ENCODE results near the gene DUSP10. TPM values are rescaled to one million over a fixed set of nuclear protein-coding genes. Genes with fewer than 3 reads are reported as not detected.

DUSP10 gene
- total RNA-seq, 2 experiments from 2014 or later, result 32.7 to 33.0 TPM

- H3K36me3 Mint-ChIP-seq, result peaks cover 69% of the 10 kb centered on the region
- peaks cover 53% of the 10 kb centered on the region for H3K4me1 Mint-ChIP-seq
- H3K4me3 Mint-ChIP-seq, result no peak overlapping the region
- no peaks in the 10 kb centered on the region for H3K27me3 Mint-ChIP-seq
- peak overlapping the region; percentile 9 for H3K27ac Mint-ChIP-seq
- peaks cover 5% of the 10 kb centered on the region for H3K9me3 Mint-ChIP-seq
- DNase-seq, result no peak
Measured at GRCh38 chr1:221716713-221717484, 25.0 kb downstream of the DUSP10 start.

GRCh38 chr1:221715321-221716169, 26.3 kb downstream of the DUSP10 start:
- Mint-ChIP-seq H3K9me3 (peaks cover 5% of the 10 kb centered on the region), H3K36me3 (peaks cover 69% of the 10 kb centered on the region), H3K27me3 (no peaks in the 10 kb centered on the region), H3K27ac (no peak overlapping the region), H3K4me3 (no peak overlapping the region), H3K4me1 (peaks cover 62% of the 10 kb centered on the region)
- DNase-seq, result no peak

GRCh38 chr1:221714227-221715152, 27.4 kb downstream of the DUSP10 start:
- no peak for DNase-seq
- Mint-ChIP-seq H3K27me3 (no peaks in the 10 kb centered on the region), H3K36me3 (peaks cover 64% of the 10 kb centered on the region), H3K4me1 (peaks cover 63% of the 10 kb centered on the region), H3K27ac (peak overlapping the region; percentile 54), H3K9me3 (peaks cover 5% of the 10 kb centered on the region), H3K4me3 (no peak overlapping the region)

GRCh38 chr1:221712776-221713431, 29.0 kb downstream of the DUSP10 start:
- H3K4me1 Mint-ChIP-seq, result peaks cover 75% of the 10 kb centered on the region
- H3K27ac Mint-ChIP-seq, result peak overlapping the region; percentile 92
- peak overlapping the region; percentile 65 for H3K4me3 Mint-ChIP-seq

GRCh38 chr1:221712198-221712684, 29.6 kb downstream of the DUSP10 start:
- H3K4me1 Mint-ChIP-seq, result peaks cover 77% of the 10 kb centered on the region
- H3K27me3 Mint-ChIP-seq, result no peaks in the 10 kb centered on the region
- peak overlapping the region; percentile 65 for H3K4me3 Mint-ChIP-seq
- peaks cover 56% of the 10 kb centered on the region for H3K36me3 Mint-ChIP-seq
- H3K9me3 Mint-ChIP-seq, result peaks cover 5% of the 10 kb centered on the region
- DNase-seq, result peak; percentile 18
- peak overlapping the region; percentile 92 for H3K27ac Mint-ChIP-seq

More at GRCh38 chr1:221712776-221713431, 29.0 kb downstream of the DUSP10 start:
- peaks cover 5% of the 10 kb centered on the region for H3K9me3 Mint-ChIP-seq
- H3K27me3 Mint-ChIP-seq, result no peaks in the 10 kb centered on the region
- DNase-seq, result peak; percentile 71
- peaks cover 57% of the 10 kb centered on the region for H3K36me3 Mint-ChIP-seq

GRCh38 chr1:221711656-221712055, 30.2 kb downstream of the DUSP10 start:
- H3K4me1 Mint-ChIP-seq, result peaks cover 78% of the 10 kb centered on the region
- H3K27me3 Mint-ChIP-seq, result no peaks in the 10 kb centered on the region
- H3K9me3 Mint-ChIP-seq, result peaks cover 5% of the 10 kb centered on the region
- no peak overlapping the region for H3K4me3 Mint-ChIP-seq
- H3K36me3 Mint-ChIP-seq, result peaks cover 51% of the 10 kb centered on the region
- peak overlapping the region; percentile 58 for H3K27ac Mint-ChIP-seq
- no peak for DNase-seq

- DNase-seq, result no peak
- Mint-ChIP-seq H3K4me1 (peaks cover 76% of the 10 kb centered on the region), H3K27me3 (no peaks in the 10 kb centered on the region), H3K27ac (no peak overlapping the region), H3K9me3 (peaks cover 5% of the 10 kb centered on the region), H3K4me3 (no peak overlapping the region), H3K36me3 (peaks cover 48% of the 10 kb centered on the region)
Measured at GRCh38 chr1:221711063-221711577, 30.8 kb downstream of the DUSP10 start.

GRCh38 chr1:221709854-221710253, 32.0 kb downstream of the DUSP10 start:
- peaks cover 4% of the 10 kb centered on the region for H3K9me3 Mint-ChIP-seq
- no peak for DNase-seq
- no peaks in the 10 kb centered on the region for H3K27me3 Mint-ChIP-seq
- no peak overlapping the region for H3K4me3 Mint-ChIP-seq
- no peak overlapping the region for H3K27ac Mint-ChIP-seq
- H3K36me3 Mint-ChIP-seq, result peaks cover 48% of the 10 kb centered on the region
- peaks cover 66% of the 10 kb centered on the region for H3K4me1 Mint-ChIP-seq

- H3K9me3 Mint-ChIP-seq, result no peaks in the 10 kb centered on the region
- peak overlapping the region; percentile 90 for H3K27ac Mint-ChIP-seq
- no peak overlapping the region for H3K4me3 Mint-ChIP-seq
- no peaks in the 10 kb centered on the region for H3K27me3 Mint-ChIP-seq
- H3K4me1 Mint-ChIP-seq, result peaks cover 58% of the 10 kb centered on the region
- DNase-seq, result peak; percentile 22
- H3K36me3 Mint-ChIP-seq, result peaks cover 48% of the 10 kb centered on the region
Measured at GRCh38 chr1:221708987-221709386, 32.9 kb downstream of the DUSP10 start.

- Mint-ChIP-seq H3K4me3 (no peak overlapping the region), H3K27ac (peak overlapping the region; percentile 90)
- peak; percentile 68 for DNase-seq
Measured at GRCh38 chr1:221708076-221708571, 33.8 kb downstream of the DUSP10 start.

GRCh38 chr1:221706876-221707582, 34.9 kb downstream of the DUSP10 start:
- H3K4me1 Mint-ChIP-seq, result peaks cover 43% of the 10 kb centered on the region
- no peak for DNase-seq
- H3K4me3 Mint-ChIP-seq, result no peak overlapping the region
- H3K27ac Mint-ChIP-seq, result no peak overlapping the region
- peaks cover 56% of the 10 kb centered on the region for H3K36me3 Mint-ChIP-seq
- H3K27me3 Mint-ChIP-seq, result no peaks in the 10 kb centered on the region
- no peaks in the 10 kb centered on the region for H3K9me3 Mint-ChIP-seq

More at GRCh38 chr1:221708076-221708571, 33.8 kb downstream of the DUSP10 start:
- Mint-ChIP-seq H3K9me3 (no peaks in the 10 kb centered on the region), H3K36me3 (peaks cover 51% of the 10 kb centered on the region), H3K27me3 (no peaks in the 10 kb centered on the region), H3K4me1 (peaks cover 54% of the 10 kb centered on the region)

- H3K27me3 Mint-ChIP-seq, result no peaks in the 10 kb centered on the region
- H3K27ac Mint-ChIP-seq, result peak overlapping the region; percentile 11
- H3K4me3 Mint-ChIP-seq, result no peak overlapping the region
- DNase-seq, result no peak
- peaks cover 35% of the 10 kb centered on the region for H3K4me1 Mint-ChIP-seq
- peaks cover 55% of the 10 kb centered on the region for H3K36me3 Mint-ChIP-seq
- no peaks in the 10 kb centered on the region for H3K9me3 Mint-ChIP-seq
Measured at GRCh38 chr1:221706191-221706590, 35.7 kb downstream of the DUSP10 start.

- Mint-ChIP-seq H3K9me3 (no peaks in the 10 kb centered on the region), H3K27me3 (no peaks in the 10 kb centered on the region), H3K27ac (no peak overlapping the region), H3K36me3 (peaks cover 49% of the 10 kb centered on the region), H3K4me1 (peaks cover 20% of the 10 kb centered on the region), H3K4me3 (no peak overlapping the region)
- DNase-seq, result no peak
Measured at GRCh38 chr1:221704306-221704705, 37.6 kb downstream of the DUSP10 start.

Measured in activated naive CD8-positive, alpha-beta T cell treated with anti-CD3 and anti-CD28 coated beads for 36 hours (primary cell).